Cardiac muscle cell (in vitro differentiated cells and primary cell): ENCODE data around the gene PCDHGA12. TPM values are rescaled to one million over a fixed set of nuclear protein-coding genes. Genes with fewer than 3 reads are reported as not detected.
"Not testable (repeated sequence)": the region's sequence is repeated elsewhere in the genome, so short reads cannot be mapped to it uniquely, and the experiment has no call there.

ENCODE experiments used
- DNase-seq, 2 donors: peaks; one replicate each; pipeline versions ENCODE4 v3.0.0 to v3.0.0-alpha.2; 2010 to 2017; ENCODE audit warnings: low read depth in 1 of 2, low spot score in 1 of 2
- H3K27ac ChIP-seq: fragments of 200-600 bp; sonication (generic); 2 replicates; pipeline ENCODE4 v1.5.1; 2016
- H3K27me3 ChIP-seq: fragments of 200-600 bp; sonication (generic); 2 replicates; pipeline ENCODE4 v1.6.0; 2016; ENCODE audit warnings: control low read depth
- H3K36me3 ChIP-seq: fragments of 200-600 bp; sonication (generic); 2 replicates; pipeline ENCODE4 v1.5.1; 2016; ENCODE audit warnings: control low read depth
- H3K4me1 ChIP-seq: fragments of 200-600 bp; sonication (generic); 2 replicates; pipeline ENCODE4 v1.8.1; 2017; ENCODE audit warnings: low read depth, mild to moderate bottlenecking, mixed run types
- H3K4me3 ChIP-seq: fragments of 200-600 bp; sonication (generic); 2 replicates; pipeline ENCODE4 v1.5.1; 2016; ENCODE audit warnings: mild to moderate bottlenecking
- H3K9me3 ChIP-seq: fragments of 200-600 bp; sonication (generic); 2 replicates; pipeline ENCODE4 v1.5.1; 2017; ENCODE audit warnings: low read depth, mild to moderate bottlenecking, control low read depth
- polyA plus RNA-seq: library from polyadenylated mRNA; unstranded; fragments of >200 nt; fragmentation: Nextera tagmentation; extraction: Ambion mirVana; gene quantifications from 2 replicates; pipeline ENCODE4 v1.2.1, GENCODE V29; 2016
- total RNA-seq: library from RNA; depleted of rRNA; stranded (reverse); fragments of >200 nt; gene quantifications from 2 replicates; pipeline ENCODE4 v1.2.3, GENCODE V29; 2016
- TF ChIP-seq, protein P1 (sequence below): IDR thresholded peaks from 2 replicates; pipeline ENCODE4 v1.5.1; 2012; ENCODE audit warnings: low read depth, mild to moderate bottlenecking, low read length

Gene PCDHGA12
- total and polyA plus RNA-seq, 2 experiments from 2014 or later, result 0.45 to 6.1 TPM

DNA sequence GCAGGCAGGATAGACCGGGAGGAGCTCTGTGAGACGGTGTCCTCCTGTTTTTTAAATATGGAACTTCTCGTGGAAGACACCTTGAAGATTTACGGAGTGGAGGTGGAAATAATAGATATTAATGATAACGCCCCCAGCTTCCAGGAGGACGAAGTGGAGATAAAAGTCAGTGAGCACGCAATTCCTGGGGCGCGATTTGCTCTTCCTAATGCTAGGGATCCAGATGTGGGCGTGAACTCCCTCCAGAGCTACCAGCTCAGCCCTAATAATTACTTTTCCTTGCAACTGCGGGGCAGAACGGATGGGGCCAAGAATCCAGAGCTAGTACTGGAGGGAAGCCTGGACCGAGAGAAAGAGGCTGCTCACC lies 8.8 kb upstream of the PCDHGA12 start:
- peaks cover 6% of the 10 kb centered on the region for H3K36me3 ChIP-seq
- H3K27me3 ChIP-seq, result no peaks in the 10 kb centered on the region
- TF ChIP-seq, protein P1, sequence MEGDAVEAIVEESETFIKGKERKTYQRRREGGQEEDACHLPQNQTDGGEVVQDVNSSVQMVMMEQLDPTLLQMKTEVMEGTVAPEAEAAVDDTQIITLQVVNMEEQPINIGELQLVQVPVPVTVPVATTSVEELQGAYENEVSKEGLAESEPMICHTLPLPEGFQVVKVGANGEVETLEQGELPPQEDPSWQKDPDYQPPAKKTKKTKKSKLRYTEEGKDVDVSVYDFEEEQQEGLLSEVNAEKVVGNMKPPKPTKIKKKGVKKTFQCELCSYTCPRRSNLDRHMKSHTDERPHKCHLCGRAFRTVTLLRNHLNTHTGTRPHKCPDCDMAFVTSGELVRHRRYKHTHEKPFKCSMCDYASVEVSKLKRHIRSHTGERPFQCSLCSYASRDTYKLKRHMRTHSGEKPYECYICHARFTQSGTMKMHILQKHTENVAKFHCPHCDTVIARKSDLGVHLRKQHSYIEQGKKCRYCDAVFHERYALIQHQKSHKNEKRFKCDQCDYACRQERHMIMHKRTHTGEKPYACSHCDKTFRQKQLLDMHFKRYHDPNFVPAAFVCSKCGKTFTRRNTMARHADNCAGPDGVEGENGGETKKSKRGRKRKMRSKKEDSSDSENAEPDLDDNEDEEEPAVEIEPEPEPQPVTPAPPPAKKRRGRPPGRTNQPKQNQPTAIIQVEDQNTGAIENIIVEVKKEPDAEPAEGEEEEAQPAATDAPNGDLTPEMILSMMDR, result peak; percentile 3
- no peak overlapping the region for H3K4me3 ChIP-seq
- H3K4me1 ChIP-seq, result no peaks in the 10 kb centered on the region
- no peak overlapping the region for H3K27ac ChIP-seq
- H3K9me3 ChIP-seq, result peaks cover 27% of the 10 kb centered on the region
- no peak for DNase-seq

DNA sequence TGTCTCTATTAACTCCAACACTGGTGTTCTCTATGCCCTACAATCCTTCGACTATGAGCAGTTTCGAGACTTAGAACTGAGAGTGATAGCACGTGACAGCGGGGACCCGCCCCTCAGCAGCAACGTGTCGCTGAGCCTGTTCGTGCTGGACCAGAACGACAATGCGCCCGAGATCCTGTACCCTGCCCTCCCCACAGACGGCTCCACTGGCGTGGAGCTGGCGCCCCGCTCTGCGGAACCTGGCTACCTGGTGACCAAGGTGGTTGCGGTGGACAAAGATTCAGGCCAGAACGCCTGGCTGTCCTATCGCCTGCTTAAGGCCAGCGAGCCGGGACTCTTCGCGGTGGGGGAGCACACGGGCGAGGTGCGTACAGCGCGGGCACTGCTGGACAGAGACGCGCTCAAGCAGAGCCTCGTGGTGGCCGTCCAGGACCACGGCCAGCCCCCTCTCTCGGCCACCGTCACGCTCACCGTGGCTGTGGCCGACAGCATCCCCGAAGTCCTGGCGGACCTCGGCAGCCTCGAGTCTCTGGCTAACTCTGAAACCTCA lies 7.5 kb upstream of the PCDHGA12 start:
- Histone ChIP-seq H3K36me3 (peaks cover 6% of the 10 kb centered on the region), H3K4me1 (no peaks in the 10 kb centered on the region), H3K27me3 (no peaks in the 10 kb centered on the region), H3K9me3 (peaks cover 27% of the 10 kb centered on the region), H3K4me3 (no peak overlapping the region), H3K27ac (no peak overlapping the region)
- TF ChIP-seq, protein P1, result no peak
- no peak for DNase-seq

DNA sequence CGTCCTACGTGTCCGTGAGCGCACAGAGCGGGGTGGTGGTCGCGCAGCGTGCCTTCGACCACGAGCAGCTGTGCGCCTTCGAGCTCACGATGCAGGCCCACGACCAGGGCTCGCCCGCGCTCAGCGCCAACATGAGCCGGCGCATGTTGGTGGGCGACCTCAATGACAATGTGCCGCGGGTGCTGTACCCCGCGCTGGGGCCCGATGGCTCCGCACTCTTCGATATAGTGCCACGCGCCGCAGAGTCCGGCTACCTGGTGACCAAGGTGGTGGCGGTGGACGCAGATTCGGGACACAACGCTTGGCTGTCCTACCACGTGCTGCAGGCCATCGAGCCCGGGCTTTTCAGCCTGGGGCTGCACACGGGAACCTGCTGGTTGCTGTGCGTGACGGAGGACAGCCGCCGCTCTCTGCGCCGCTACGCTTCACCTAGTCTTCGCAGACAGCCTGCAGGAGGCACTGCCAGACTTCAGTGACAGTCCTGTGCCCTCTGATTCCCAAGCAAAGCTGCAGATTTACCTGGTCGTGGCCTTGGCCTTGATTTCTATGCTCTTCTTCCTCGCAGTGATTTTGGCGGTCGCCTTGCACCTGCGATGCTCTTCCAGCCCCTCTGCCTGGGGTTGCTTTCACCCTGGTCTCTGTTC lies 2.4 kb upstream of the PCDHGA12 start:
- TF ChIP-seq, protein P1, result no peak
- Histone ChIP-seq H3K36me3 (no peaks in the 10 kb centered on the region), H3K9me3 (peaks cover 9% of the 10 kb centered on the region), H3K27ac (no peak overlapping the region), H3K4me3 (no peak overlapping the region), H3K4me1 (no peaks in the 10 kb centered on the region), H3K27me3 (no peaks in the 10 kb centered on the region)
- no peak for DNase-seq

DNA sequence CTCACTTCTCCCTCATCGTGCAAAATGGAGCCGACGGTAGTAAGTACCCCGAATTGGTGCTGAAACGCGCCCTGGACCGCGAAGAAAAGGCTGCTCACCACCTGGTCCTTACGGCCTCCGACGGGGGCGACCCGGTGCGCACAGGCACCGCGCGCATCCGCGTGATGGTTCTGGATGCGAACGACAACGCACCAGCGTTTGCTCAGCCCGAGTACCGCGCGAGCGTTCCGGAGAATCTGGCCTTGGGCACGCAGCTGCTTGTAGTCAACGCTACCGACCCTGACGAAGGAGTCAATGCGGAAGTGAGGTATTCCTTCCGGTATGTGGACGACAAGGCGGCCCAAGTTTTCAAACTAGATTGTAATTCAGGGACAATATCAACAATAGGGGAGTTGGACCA lies 979 bp downstream of the PCDHGA12 start:
- Histone ChIP-seq H3K27me3 (no peaks in the 10 kb centered on the region), H3K4me3 (no peak overlapping the region), H3K9me3 (peaks cover 5% of the 10 kb centered on the region), H3K4me1 (no peaks in the 10 kb centered on the region), H3K27ac (no peak overlapping the region), H3K36me3 (no peaks in the 10 kb centered on the region)
- peak in 1 of 2 donors; percentile 67 for DNase-seq
- TF ChIP-seq, protein P1, result no peak

DNA sequence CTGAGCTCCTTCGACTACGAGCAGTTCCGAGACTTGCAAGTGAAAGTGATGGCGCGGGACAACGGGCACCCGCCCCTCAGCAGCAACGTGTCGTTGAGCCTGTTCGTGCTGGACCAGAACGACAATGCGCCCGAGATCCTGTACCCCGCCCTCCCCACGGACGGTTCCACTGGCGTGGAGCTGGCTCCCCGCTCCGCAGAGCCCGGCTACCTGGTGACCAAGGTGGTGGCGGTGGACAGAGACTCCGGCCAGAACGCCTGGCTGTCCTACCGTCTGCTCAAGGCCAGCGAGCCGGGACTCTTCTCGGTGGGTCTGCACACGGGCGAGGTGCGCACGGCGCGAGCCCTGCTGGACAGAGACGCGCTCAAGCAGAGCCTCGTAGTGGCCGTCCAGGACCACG lies 2.0 kb downstream of the PCDHGA12 start:
- H3K9me3 ChIP-seq, result not testable (repeated sequence)

DNA sequence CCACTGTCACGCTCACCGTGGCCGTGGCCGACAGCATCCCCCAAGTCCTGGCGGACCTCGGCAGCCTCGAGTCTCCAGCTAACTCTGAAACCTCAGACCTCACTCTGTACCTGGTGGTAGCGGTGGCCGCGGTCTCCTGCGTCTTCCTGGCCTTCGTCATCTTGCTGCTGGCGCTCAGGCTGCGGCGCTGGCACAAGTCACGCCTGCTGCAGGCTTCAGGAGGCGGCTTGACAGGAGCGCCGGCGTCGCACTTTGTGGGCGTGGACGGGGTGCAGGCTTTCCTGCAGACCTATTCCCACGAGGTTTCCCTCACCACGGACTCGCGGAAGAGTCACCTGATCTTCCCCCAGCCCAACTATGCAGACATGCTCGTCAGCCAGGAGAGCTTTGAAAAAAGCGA lies 2.4 kb downstream of the PCDHGA12 start:
- not testable (repeated sequence) for H3K9me3 ChIP-seq, H3K4me3 ChIP-seq, H3K36me3 ChIP-seq, H3K27me3 ChIP-seq, H3K4me1 ChIP-seq, DNase-seq, H3K27ac ChIP-seq

More for the DNA sequence above, 2.0 kb downstream of the PCDHGA12 start:
- H3K27ac ChIP-seq, H3K4me1 ChIP-seq, DNase-seq, H3K36me3 ChIP-seq, H3K27me3 ChIP-seq, H3K4me3 ChIP-seq: not testable (repeated sequence)
